Upper lobe of right lung (tissue), 1 donor: ENCODE measurements around the gene HMGCL. TPM values are rescaled to one million over a fixed set of nuclear protein-coding genes. Genes with fewer than 3 reads are reported as not detected.

Experiments
- ATAC-seq: fragments of 200-7000 bp; cut with Tn5 transposase; one replicate; pipeline ENCODE4 v1.9.1; 2020; ENCODE audit warnings: mild to moderate bottlenecking, moderate library complexity
- DNase-seq: peaks from one replicate; pipeline ENCODE4 v3.0.0-alpha.2; 2020
- H3K27ac ChIP-seq: fragments of 200-600 bp; one replicate; pipeline ENCODE4 v1.8.0; 2022
- H3K27me3 ChIP-seq: fragments of 200-600 bp; one replicate; pipeline ENCODE4 v1.8.0; 2022; ENCODE audit warnings: mild to moderate bottlenecking
- H3K36me3 ChIP-seq: fragments of 200-600 bp; one replicate; pipeline ENCODE4 v1.8.0; 2022
- H3K4me1 ChIP-seq: fragments of 200-600 bp; one replicate; pipeline ENCODE4 v1.8.0; 2022
- H3K4me3 ChIP-seq: fragments of 200-600 bp; one replicate; pipeline ENCODE4 v1.8.0; 2022; ENCODE audit warnings: mild to moderate bottlenecking
- H3K9me3 ChIP-seq: fragments of 200-600 bp; one replicate; pipeline ENCODE4 v1.8.0; 2022
- CTCF ChIP-seq: fragments of 200-600 bp; IDR thresholded peaks from one replicate; pipeline ENCODE4 v1.8.0; 2022; ENCODE audit warnings: antibody characterized with exemption
- intact Hi-C: fragments of 100-400 bp; cut with DNase I; formaldehyde crosslinking; loops from one replicate; pipeline ENCODE4 v1.11.0; 2022
- total RNA-seq: library from RNA; stranded (reverse); fragmentation: NEBNext Ultra II Directional; extraction: Animal tissue kit (Norgen Biotek cat#: 25700); gene quantifications from one replicate; pipeline ENCODE4 v1.2.1, GENCODE V29; 2021
- donor health status: DM: no; HTN: yes; CAD: no; lungs with severe emphysema.

The HMGCL gene
- total RNA-seq, 1 donor from 2014 or later, result 40.1 TPM

DNA sequence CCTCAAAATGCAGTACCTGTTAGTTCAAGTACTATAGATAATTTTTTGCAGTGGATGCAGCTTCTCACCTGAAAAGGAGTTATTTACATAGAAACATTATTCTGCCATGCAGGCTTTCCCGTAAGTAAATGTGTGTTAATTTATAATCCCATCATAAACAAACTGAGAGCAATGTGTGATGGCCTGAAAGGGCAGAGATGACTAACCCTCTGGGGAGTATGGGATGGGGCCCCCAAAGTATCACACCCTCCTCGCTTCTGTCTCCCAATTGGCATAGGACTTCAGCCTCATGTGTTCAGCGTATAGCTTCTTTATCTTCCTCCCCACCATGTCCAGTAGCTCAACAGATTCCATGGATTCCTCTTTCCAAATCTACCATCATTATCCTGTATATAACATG is 7.6 kb downstream of the HMGCL start:
- TF ChIP-seq CTCF, result no peak
- no peak for DNase-seq
- intact Hi-C loops, result no loop called here
- Histone ChIP-seq H3K27me3 (no peaks in the 10 kb centered on the region), H3K27ac (no peak overlapping the region), H3K4me3 (no peak overlapping the region), H3K4me1 (no peaks in the 10 kb centered on the region), H3K36me3 (peaks cover 71% of the 10 kb centered on the region), H3K9me3 (no peaks in the 10 kb centered on the region)
- ATAC-seq, result no peak

DNA sequence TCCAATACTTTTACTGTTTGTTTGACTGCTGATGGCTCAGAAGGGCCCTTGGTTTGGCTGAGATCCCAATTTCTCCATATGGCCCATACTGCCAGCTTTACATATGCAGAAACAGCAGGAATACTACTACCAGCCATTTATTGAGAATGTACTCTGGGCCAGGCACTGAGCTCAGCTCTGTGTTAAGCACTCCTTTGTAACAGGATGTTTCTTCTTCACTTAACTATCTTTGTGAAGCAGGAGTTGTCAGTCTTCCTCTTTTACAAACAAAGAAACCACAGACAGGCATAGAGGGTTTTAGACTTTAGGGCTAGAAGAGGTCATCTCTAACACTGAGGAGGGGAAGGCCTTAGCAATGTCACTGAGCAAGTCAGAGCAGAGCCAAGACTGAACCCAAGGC is 8.3 kb downstream of the HMGCL start:
- H3K9me3 ChIP-seq, result no peaks in the 10 kb centered on the region
- no peaks in the 10 kb centered on the region for H3K4me1 ChIP-seq
- H3K27ac ChIP-seq, result no peak overlapping the region
- DNase-seq, result no peak
- intact Hi-C loops, result no loop called here
- ATAC-seq, result no peak
- TF ChIP-seq CTCF, result no peak
- H3K36me3 ChIP-seq, result peaks cover 78% of the 10 kb centered on the region
- no peaks in the 10 kb centered on the region for H3K27me3 ChIP-seq
- no peak overlapping the region for H3K4me3 ChIP-seq

DNA sequence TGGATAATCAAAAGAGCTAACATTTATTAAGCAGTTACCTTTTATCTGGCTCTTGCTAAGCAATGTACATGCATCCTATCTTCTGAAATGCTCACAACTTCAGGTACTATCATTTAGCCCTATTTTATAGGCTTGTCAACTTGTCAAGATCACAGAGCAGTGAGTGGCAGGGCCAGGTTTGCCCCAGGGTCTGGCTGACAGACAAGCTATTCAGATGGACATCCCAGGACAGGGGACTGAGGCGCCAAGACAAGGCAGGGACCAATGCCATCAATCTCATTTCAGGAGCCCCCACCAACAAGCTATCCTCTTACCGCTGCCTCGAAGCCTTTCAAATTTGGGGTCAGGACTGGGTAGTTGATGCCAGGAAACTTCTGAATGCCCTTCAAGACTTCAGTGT is 8.9 kb downstream of the HMGCL start:
- no peaks in the 10 kb centered on the region for H3K4me1 ChIP-seq
- H3K9me3 ChIP-seq, result no peaks in the 10 kb centered on the region
- no peak for TF ChIP-seq CTCF
- H3K36me3 ChIP-seq, result peaks cover 83% of the 10 kb centered on the region
- H3K4me3 ChIP-seq, result no peak overlapping the region
- no peak for ATAC-seq
- no peak overlapping the region for H3K27ac ChIP-seq
- intact Hi-C loops, result no loop called here
- H3K27me3 ChIP-seq, result no peaks in the 10 kb centered on the region
- DNase-seq, result no peak

GRCh38 chr1:23814016-23814415 is 11.2 kb downstream of the HMGCL start:
- DNase-seq, result no peak
- Histone ChIP-seq H3K27ac (no peak overlapping the region), H3K4me3 (no peak overlapping the region), H3K4me1 (peaks cover 10% of the 10 kb centered on the region), H3K27me3 (no peaks in the 10 kb centered on the region), H3K36me3 (peaks cover 68% of the 10 kb centered on the region), H3K9me3 (no peaks in the 10 kb centered on the region)
- no peak for ATAC-seq
- TF ChIP-seq CTCF, result no peak
- intact Hi-C loops, result no loop called here

GRCh38 chr1:23810818-23811540 is 14.2 kb downstream of the HMGCL start:
- H3K27me3 ChIP-seq, result no peaks in the 10 kb centered on the region
- DNase-seq (no peak), ATAC-seq (peak; percentile 92)
- TF ChIP-seq CTCF, result peak; percentile 63
- H3K27ac ChIP-seq, result no peak overlapping the region
- peaks cover 10% of the 10 kb centered on the region for H3K4me1 ChIP-seq
- intact Hi-C loops, result no loop called here
- peaks cover 57% of the 10 kb centered on the region for H3K36me3 ChIP-seq
- H3K9me3 ChIP-seq, result no peaks in the 10 kb centered on the region
- H3K4me3 ChIP-seq, result no peak overlapping the region
